ENCODE data around the gene AKR1C1.
A peak's percentile ranks its signal among the peaks of the same experiment; 100 is the strongest.
"Not testable (repeated sequence)": the region's sequence is repeated elsewhere in the genome, so short reads cannot be mapped to it uniquely, and the experiment has no call there.

Gene AKR1C1

GRCh38 chr10:4937346-4937745 is 25.9 kb upstream of the AKR1C1 start:
- no peak for DNase-seq
- Histone ChIP-seq H3K9me3 (ENCODE audit: control insufficient read depth, low read length) (no peaks in the 10 kb centered on the region), H3K4me3 (ENCODE audit: insufficient read depth in 1 of 2, low read depth in 1 of 2, low read length in 2 of 2) (no peak overlapping the region), H2AFZ (ENCODE audit: low read depth, low read length) (no peak overlapping the region), H2BK120ac (ENCODE audit: low read depth, low read length) (no peak overlapping the region), H3K4me1 (ENCODE audit: control insufficient read depth, insufficient read depth, low read depth, low read length) (no peaks in the 10 kb centered on the region), H3K79me1 (replicated peaks; ENCODE audit: low read length, poor library complexity, severe bottlenecking) (no peaks in the 10 kb centered on the region), H2BK5ac (ENCODE audit: low read depth, low read length, poor library complexity, severe bottlenecking) (no peak overlapping the region), H4K91ac (ENCODE audit: low read length) (no peak overlapping the region), H2BK12ac (ENCODE audit: low read length in 2 of 2) (no peak overlapping the region), H2BK15ac (ENCODE audit: low read depth, poor library complexity, severe bottlenecking) (no peak overlapping the region), H3K9ac (ENCODE audit: low read length) (no peak overlapping the region), H2AK5ac (ENCODE audit: low read length, severe bottlenecking) (no peak overlapping the region), H3K4ac (ENCODE audit: low read depth in 1 of 2, low read length in 2 of 2) (no peak overlapping the region), H4K8ac (ENCODE audit: low read length) (no peak overlapping the region), H3K23ac (ENCODE audit: low read length in 2 of 2) (no peak overlapping the region), H3K4me2 (ENCODE audit: low read length, poor library complexity, severe bottlenecking) (no peak overlapping the region), H3K18ac (ENCODE audit: low read depth in 1 of 2, low read length in 2 of 2) (no peak overlapping the region), H3K27me3 (ENCODE audit: control insufficient read depth in 1 of 2, insufficient read depth in 1 of 2, low read length in 2 of 2) (no peaks in the 10 kb centered on the region), H3K36me3 (ENCODE audit: control insufficient read depth in 1 of 2, insufficient read depth in 2 of 2, low read depth in 1 of 2, low read length in 2 of 2) (peaks cover 0 to 4% of the 10 kb centered on the region in 2 experiments), H3K27ac (ENCODE audit: low read length, poor library complexity, severe bottlenecking) (no peak overlapping the region), H3K14ac (ENCODE audit: low read length in 2 of 2) (no peak overlapping the region)
- WGBS: 95% methylated on average over 22 of the region's 23 CpGs

- no peak overlapping the region for H2BK5ac ChIP-seq (ENCODE audit: low read depth, low read length, poor library complexity, severe bottlenecking)
- no peak overlapping the region for H2BK120ac ChIP-seq (ENCODE audit: low read depth, low read length)
- H3K36me3 ChIP-seq (ENCODE audit: control insufficient read depth in 1 of 2, insufficient read depth in 2 of 2, low read depth in 1 of 2, low read length in 2 of 2): no peaks in the 10 kb centered on the region
- H3K27me3 ChIP-seq (ENCODE audit: control insufficient read depth in 1 of 2, insufficient read depth in 1 of 2, low read length in 2 of 2): no peaks in the 10 kb centered on the region
- H2BK15ac ChIP-seq (ENCODE audit: low read depth, poor library complexity, severe bottlenecking): no peak overlapping the region
- H3K14ac ChIP-seq (ENCODE audit: low read length in 2 of 2): no peak overlapping the region
- no peak overlapping the region for H3K18ac ChIP-seq (ENCODE audit: low read depth in 1 of 2, low read length in 2 of 2)
- H3K4me3 ChIP-seq (ENCODE audit: insufficient read depth in 1 of 2, low read depth in 1 of 2, low read length in 2 of 2): peak overlapping the region in 1 of 2 experiments; percentile 19
- no peaks in the 10 kb centered on the region for H3K4me1 ChIP-seq (ENCODE audit: control insufficient read depth, insufficient read depth, low read depth, low read length)
- H4K91ac ChIP-seq (ENCODE audit: low read length): no peak overlapping the region
- H3K23ac ChIP-seq (ENCODE audit: low read length in 2 of 2): no peak overlapping the region
- no peak overlapping the region for H3K27ac ChIP-seq (ENCODE audit: low read length, poor library complexity, severe bottlenecking)
- H4K8ac ChIP-seq (ENCODE audit: low read length): no peak overlapping the region
- no peak overlapping the region for H3K4me2 ChIP-seq (ENCODE audit: low read length, poor library complexity, severe bottlenecking)
- 76% methylated on average over 7 of the region's 7 CpGs for WGBS
- no peak overlapping the region for H2BK12ac ChIP-seq (ENCODE audit: low read length in 2 of 2)
- H2AK5ac ChIP-seq (ENCODE audit: low read length, severe bottlenecking): no peak overlapping the region
- no peak overlapping the region for H2AFZ ChIP-seq (ENCODE audit: low read depth, low read length)
- DNase-seq: no peak
- H3K9ac ChIP-seq (ENCODE audit: low read length): peak overlapping the region; percentile 48
- H3K4ac ChIP-seq (ENCODE audit: low read depth in 1 of 2, low read length in 2 of 2): no peak overlapping the region
- H3K79me1 ChIP-seq (replicated peaks; ENCODE audit: low read length, poor library complexity, severe bottlenecking): no peaks in the 10 kb centered on the region
- no peaks in the 10 kb centered on the region for H3K9me3 ChIP-seq (ENCODE audit: control insufficient read depth, low read length)
Measured at GRCh38 chr10:4939224-4940072, 23.8 kb upstream of the AKR1C1 start.

DNA sequence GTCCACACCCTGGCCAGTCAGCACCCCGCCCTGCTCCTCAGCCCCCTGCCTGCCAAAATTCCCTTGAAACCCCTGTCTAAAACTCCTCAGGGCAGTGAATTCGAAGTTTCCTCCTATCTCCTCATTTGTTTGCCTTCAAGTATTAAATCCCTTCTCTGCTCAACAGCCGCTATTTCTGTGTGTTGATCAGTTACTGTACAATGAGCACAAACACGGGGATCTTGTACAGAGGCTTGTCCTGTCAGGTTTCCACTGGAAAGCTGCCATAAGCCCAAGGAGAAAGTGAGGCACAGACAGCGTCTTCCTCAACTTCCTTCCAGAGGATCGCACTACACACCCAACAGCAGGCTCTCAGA is 23.2 kb upstream of the AKR1C1 start:
- not testable (repeated sequence) for DNase-seq; H4K8ac ChIP-seq (ENCODE audit: low read length); H2AFZ ChIP-seq (ENCODE audit: low read depth, low read length); H2BK120ac ChIP-seq (ENCODE audit: low read depth, low read length); H3K23ac ChIP-seq (ENCODE audit: low read length in 2 of 2); H3K79me1 ChIP-seq (replicated peaks; ENCODE audit: low read length, poor library complexity, severe bottlenecking); H2BK15ac ChIP-seq (ENCODE audit: low read depth, poor library complexity, severe bottlenecking); H2AK5ac ChIP-seq (ENCODE audit: low read length, severe bottlenecking); H3K4me2 ChIP-seq (ENCODE audit: low read length, poor library complexity, severe bottlenecking); H4K91ac ChIP-seq (ENCODE audit: low read length); H3K36me3 ChIP-seq (ENCODE audit: control insufficient read depth in 1 of 2, insufficient read depth in 2 of 2, low read depth in 1 of 2, low read length in 2 of 2); H3K27ac ChIP-seq (ENCODE audit: low read length, poor library complexity, severe bottlenecking); H3K4me1 ChIP-seq (ENCODE audit: control insufficient read depth, insufficient read depth, low read depth, low read length); H3K4ac ChIP-seq (ENCODE audit: low read depth in 1 of 2, low read length in 2 of 2); H3K27me3 ChIP-seq (ENCODE audit: control insufficient read depth in 1 of 2, insufficient read depth in 1 of 2, low read length in 2 of 2); H2BK5ac ChIP-seq (ENCODE audit: low read depth, low read length, poor library complexity, severe bottlenecking); H3K4me3 ChIP-seq (ENCODE audit: insufficient read depth in 1 of 2, low read depth in 1 of 2, low read length in 2 of 2); H3K14ac ChIP-seq (ENCODE audit: low read length in 2 of 2); H3K18ac ChIP-seq (ENCODE audit: low read depth in 1 of 2, low read length in 2 of 2); H2BK12ac ChIP-seq (ENCODE audit: low read length in 2 of 2); H3K9me3 ChIP-seq (ENCODE audit: control insufficient read depth, low read length)
- H3K9ac ChIP-seq (ENCODE audit: low read length): peak overlapping the region; percentile 49
- 32% methylated on average over 2 of the region's 6 CpGs for WGBS

GRCh38 chr10:4940909-4941308 is 22.3 kb upstream of the AKR1C1 start:
- H2AFZ ChIP-seq (ENCODE audit: low read depth, low read length); H3K36me3 ChIP-seq (ENCODE audit: control insufficient read depth in 1 of 2, insufficient read depth in 2 of 2, low read depth in 1 of 2, low read length in 2 of 2); H3K18ac ChIP-seq (ENCODE audit: low read depth in 1 of 2, low read length in 2 of 2); H3K14ac ChIP-seq (ENCODE audit: low read length in 2 of 2); DNase-seq; H3K23ac ChIP-seq (ENCODE audit: low read length in 2 of 2); H3K27ac ChIP-seq (ENCODE audit: low read length, poor library complexity, severe bottlenecking); H2BK5ac ChIP-seq (ENCODE audit: low read depth, low read length, poor library complexity, severe bottlenecking); H3K4me1 ChIP-seq (ENCODE audit: control insufficient read depth, insufficient read depth, low read depth, low read length); H3K9me3 ChIP-seq (ENCODE audit: control insufficient read depth, low read length); H4K91ac ChIP-seq (ENCODE audit: low read length); H3K79me1 ChIP-seq (replicated peaks; ENCODE audit: low read length, poor library complexity, severe bottlenecking); H4K8ac ChIP-seq (ENCODE audit: low read length); H2BK120ac ChIP-seq (ENCODE audit: low read depth, low read length); H3K4ac ChIP-seq (ENCODE audit: low read depth in 1 of 2, low read length in 2 of 2); H2BK15ac ChIP-seq (ENCODE audit: low read depth, poor library complexity, severe bottlenecking); H3K4me2 ChIP-seq (ENCODE audit: low read length, poor library complexity, severe bottlenecking); H3K4me3 ChIP-seq (ENCODE audit: insufficient read depth in 1 of 2, low read depth in 1 of 2, low read length in 2 of 2); H3K27me3 ChIP-seq (ENCODE audit: control insufficient read depth in 1 of 2, insufficient read depth in 1 of 2, low read length in 2 of 2); H2BK12ac ChIP-seq (ENCODE audit: low read length in 2 of 2): not testable (repeated sequence)
- Histone ChIP-seq H3K9ac (ENCODE audit: low read length) (peak overlapping the region; percentile 87), H2AK5ac (ENCODE audit: low read length, severe bottlenecking) (peak overlapping the region; percentile 8)
- 100% methylated on average over 1 of the region's 2 CpGs for WGBS

All from mesenchymal stem cell (in vitro differentiated cells and primary cell).